GM12878 (cell line): Measurements from ENCODE around the gene AMZ2.

Experiments
- ATF3 ChIP-seq: IDR thresholded peaks from 2 replicates; pipeline ENCODE4 v1.6.1; 2011; ENCODE audit warnings: low read depth, mild to moderate bottlenecking, low read length, moderate library complexity, borderline replicate concordance; ENCODE audit errors: extremely low read depth
- BACH1 ChIP-seq: fragments of 450-650 bp; IDR thresholded peaks from 2 replicates; pipeline ENCODE4 v1.6.1; 2017; ENCODE audit warnings: mild to moderate bottlenecking, borderline replicate concordance
- BCL3 ChIP-seq: IDR thresholded peaks from 2 replicates; pipeline ENCODE4 v1.6.1; 2011; ENCODE audit warnings: borderline replicate concordance, low read depth, mild to moderate bottlenecking, moderate library complexity, low read length; ENCODE audit not compliant: insufficient read depth, poor library complexity, severe bottlenecking
- CBFB ChIP-seq: IDR thresholded peaks from 2 replicates; pipeline ENCODE4 v1.6.1; 2016; ENCODE audit warnings: antibody characterized with exemption, low read depth
- ESRRA ChIP-seq: IDR thresholded peaks from 2 replicates; pipeline ENCODE4 v1.6.1; 2012; ENCODE audit warnings: mild to moderate bottlenecking, low read length, improper control_type of control experiment
- GATAD2B ChIP-seq: fragments of 450-650 bp; conservative IDR thresholded peaks from 2 replicates; pipeline ENCODE4 v1.6.1; 2017; ENCODE audit warnings: low read depth, mild to moderate bottlenecking, moderate library complexity
- NFXL1 ChIP-seq: fragments of 450-650 bp; IDR thresholded peaks from 2 replicates; pipeline ENCODE4 v1.6.1; 2017; ENCODE audit warnings: antibody characterized with exemption, mild to moderate bottlenecking, borderline replicate concordance
- POLR2A ChIP-seq: IDR thresholded peaks from 2 replicates; pipeline ENCODE4 v1.6.1; 2011; ENCODE audit warnings: low read depth, mild to moderate bottlenecking, low read length
- TF ChIP-seq, protein P1 (sequence below): IDR thresholded peaks from 2 replicates; pipeline ENCODE4 v1.6.1; 2012; ENCODE audit warnings: low read depth, low read length, improper control_type of control experiment
- TF ChIP-seq, protein P2 (sequence below), 3 experiments: IDR thresholded peaks in 2 of 3; conservative IDR thresholded peaks in 1 of 3; 2 replicates each; pipeline ENCODE4 v1.5.1; 2011; ENCODE audit warnings: low read depth in 3 of 3, low read length in 3 of 3, mild to moderate bottlenecking in 3 of 3, control low read depth in 2 of 3, moderate library complexity in 2 of 3, inconsistent platforms in 1 of 3, mixed read lengths in 1 of 3; ENCODE audit not compliant: control insufficient read depth in 2 of 3, insufficient read depth in 1 of 3; ENCODE audit errors: extremely low read depth in 1 of 3

- TF ChIP-seq BACH1, result no peak
- TF ChIP-seq, protein P1, sequence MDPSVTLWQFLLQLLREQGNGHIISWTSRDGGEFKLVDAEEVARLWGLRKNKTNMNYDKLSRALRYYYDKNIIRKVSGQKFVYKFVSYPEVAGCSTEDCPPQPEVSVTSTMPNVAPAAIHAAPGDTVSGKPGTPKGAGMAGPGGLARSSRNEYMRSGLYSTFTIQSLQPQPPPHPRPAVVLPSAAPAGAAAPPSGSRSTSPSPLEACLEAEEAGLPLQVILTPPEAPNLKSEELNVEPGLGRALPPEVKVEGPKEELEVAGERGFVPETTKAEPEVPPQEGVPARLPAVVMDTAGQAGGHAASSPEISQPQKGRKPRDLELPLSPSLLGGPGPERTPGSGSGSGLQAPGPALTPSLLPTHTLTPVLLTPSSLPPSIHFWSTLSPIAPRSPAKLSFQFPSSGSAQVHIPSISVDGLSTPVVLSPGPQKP, result no peak
- TF ChIP-seq, protein P2, sequence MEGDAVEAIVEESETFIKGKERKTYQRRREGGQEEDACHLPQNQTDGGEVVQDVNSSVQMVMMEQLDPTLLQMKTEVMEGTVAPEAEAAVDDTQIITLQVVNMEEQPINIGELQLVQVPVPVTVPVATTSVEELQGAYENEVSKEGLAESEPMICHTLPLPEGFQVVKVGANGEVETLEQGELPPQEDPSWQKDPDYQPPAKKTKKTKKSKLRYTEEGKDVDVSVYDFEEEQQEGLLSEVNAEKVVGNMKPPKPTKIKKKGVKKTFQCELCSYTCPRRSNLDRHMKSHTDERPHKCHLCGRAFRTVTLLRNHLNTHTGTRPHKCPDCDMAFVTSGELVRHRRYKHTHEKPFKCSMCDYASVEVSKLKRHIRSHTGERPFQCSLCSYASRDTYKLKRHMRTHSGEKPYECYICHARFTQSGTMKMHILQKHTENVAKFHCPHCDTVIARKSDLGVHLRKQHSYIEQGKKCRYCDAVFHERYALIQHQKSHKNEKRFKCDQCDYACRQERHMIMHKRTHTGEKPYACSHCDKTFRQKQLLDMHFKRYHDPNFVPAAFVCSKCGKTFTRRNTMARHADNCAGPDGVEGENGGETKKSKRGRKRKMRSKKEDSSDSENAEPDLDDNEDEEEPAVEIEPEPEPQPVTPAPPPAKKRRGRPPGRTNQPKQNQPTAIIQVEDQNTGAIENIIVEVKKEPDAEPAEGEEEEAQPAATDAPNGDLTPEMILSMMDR (IDR thresholded peaks at IDR 0.05 in 2 of 3, conservative IDR thresholded peaks at IDR 0.05 in 1 of 3; ENCODE audit: control insufficient read depth in 2 of 3, extremely low read depth in 1 of 3, insufficient read depth in 1 of 3, low read depth in 3 of 3, low read length in 3 of 3), result no peak
- TF ChIP-seq CBFB, result no peak
- no peak for TF ChIP-seq NFXL1
- no peak for TF ChIP-seq ATF3
- no peak for TF ChIP-seq POLR2A
- TF ChIP-seq GATAD2B, result no peak
- no peak for TF ChIP-seq ESRRA
- TF ChIP-seq BCL3, result no peak
Measured at GRCh38 chr17:68295086-68295485, 47.2 kb downstream of the AMZ2 start.
